IMR-90 (cell line): Measurements from ENCODE around the gene RSU1.
A peak's percentile ranks its signal among the peaks of the same experiment; 100 is the strongest.

Source experiments
- CTCF ChIP-seq: conservative IDR thresholded peaks from 2 replicates; pipeline ENCODE4 v1.5.1; 2012; ENCODE audit warnings: mild to moderate bottlenecking, low read depth, low read length, improper control_type of control experiment
- TF ChIP-seq, protein P1 (sequence below): fragments of 150-350 bp; IDR thresholded peaks from 2 replicates; pipeline ENCODE4 v1.6.1; 2017; ENCODE audit warnings: mild to moderate bottlenecking, antibody characterized with exemption, low read length, low read depth

GRCh38 chr10:16843252-16843870, 26.1 kb upstream of the RSU1 start:
- TF ChIP-seq CTCF, result peak; percentile 71
- TF ChIP-seq, protein P1, sequence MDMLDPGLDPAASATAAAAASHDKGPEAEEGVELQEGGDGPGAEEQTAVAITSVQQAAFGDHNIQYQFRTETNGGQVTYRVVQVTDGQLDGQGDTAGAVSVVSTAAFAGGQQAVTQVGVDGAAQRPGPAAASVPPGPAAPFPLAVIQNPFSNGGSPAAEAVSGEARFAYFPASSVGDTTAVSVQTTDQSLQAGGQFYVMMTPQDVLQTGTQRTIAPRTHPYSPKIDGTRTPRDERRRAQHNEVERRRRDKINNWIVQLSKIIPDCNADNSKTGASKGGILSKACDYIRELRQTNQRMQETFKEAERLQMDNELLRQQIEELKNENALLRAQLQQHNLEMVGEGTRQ, result no peak
